Tibial artery (tissue), 4 donors: ENCODE measurements around the gene RNF150.

Experiments
- DNase-seq, 2 donors: peaks; one replicate each; pipeline ENCODE4 v3.0.0-alpha.2; 2019
- H3K27ac ChIP-seq, 2 donors: fragments of 200-600 bp; sonication (generic) in 1 of 2; 1 replicate in 1 of 2; 2 replicates in 1 of 2; pipeline ENCODE4 v1.5.1; 2018 to 2019; ENCODE audit warnings: mild to moderate bottlenecking in 1 of 2
- H3K27me3 ChIP-seq, 2 donors: fragments of 200-600 bp; sonication (generic) in 1 of 2; one replicate each; pipeline versions ENCODE4 v1.5.1 to v1.6.0; 2016 to 2019
- H3K36me3 ChIP-seq, 3 donors: fragments of 200-600 bp; sonication (generic) in 2 of 3; one replicate each; pipeline ENCODE4 v1.5.1; 2016 to 2019; ENCODE audit warnings: mild to moderate bottlenecking in 2 of 3
- H3K4me1 ChIP-seq, 4 donors: fragments of 200-600 bp; sonication (generic) in 2 of 4; 1 replicate in 3 of 4; 2 replicates in 1 of 4; pipeline ENCODE4 v1.5.1; 2016 to 2019
- H3K4me3 ChIP-seq, 2 donors: fragments of 200-600 bp; sonication (generic) in 1 of 2; 1 replicate in 1 of 2; 2 replicates in 1 of 2; pipeline ENCODE4 v1.5.1; 2018 to 2019; ENCODE audit warnings: mild to moderate bottlenecking in 2 of 2
- H3K9me3 ChIP-seq, 3 donors: fragments of 200-600 bp; sonication (generic) in 1 of 3; one replicate each; pipeline ENCODE4 v1.5.1; 2016 to 2019
- intact Hi-C: fragments of 100-400 bp; cut with DNase I; formaldehyde crosslinking; loops from one replicate; pipeline ENCODE4 v1.15.0; 2023; ENCODE audit warnings: low total_unique reads
- TF ChIP-seq, protein P1 (sequence below), 2 experiments: fragments of 200-600 bp in 1 of 2; fragments of 450-650 bp in 1 of 2; IDR thresholded peaks; one replicate each; pipeline ENCODE4 v1.5.1; 2017 to 2019; ENCODE audit warnings: antibody characterized with exemption in 2 of 2, mild to moderate bottlenecking in 1 of 2, moderate library complexity in 1 of 2

The RNF150 gene

DNA sequence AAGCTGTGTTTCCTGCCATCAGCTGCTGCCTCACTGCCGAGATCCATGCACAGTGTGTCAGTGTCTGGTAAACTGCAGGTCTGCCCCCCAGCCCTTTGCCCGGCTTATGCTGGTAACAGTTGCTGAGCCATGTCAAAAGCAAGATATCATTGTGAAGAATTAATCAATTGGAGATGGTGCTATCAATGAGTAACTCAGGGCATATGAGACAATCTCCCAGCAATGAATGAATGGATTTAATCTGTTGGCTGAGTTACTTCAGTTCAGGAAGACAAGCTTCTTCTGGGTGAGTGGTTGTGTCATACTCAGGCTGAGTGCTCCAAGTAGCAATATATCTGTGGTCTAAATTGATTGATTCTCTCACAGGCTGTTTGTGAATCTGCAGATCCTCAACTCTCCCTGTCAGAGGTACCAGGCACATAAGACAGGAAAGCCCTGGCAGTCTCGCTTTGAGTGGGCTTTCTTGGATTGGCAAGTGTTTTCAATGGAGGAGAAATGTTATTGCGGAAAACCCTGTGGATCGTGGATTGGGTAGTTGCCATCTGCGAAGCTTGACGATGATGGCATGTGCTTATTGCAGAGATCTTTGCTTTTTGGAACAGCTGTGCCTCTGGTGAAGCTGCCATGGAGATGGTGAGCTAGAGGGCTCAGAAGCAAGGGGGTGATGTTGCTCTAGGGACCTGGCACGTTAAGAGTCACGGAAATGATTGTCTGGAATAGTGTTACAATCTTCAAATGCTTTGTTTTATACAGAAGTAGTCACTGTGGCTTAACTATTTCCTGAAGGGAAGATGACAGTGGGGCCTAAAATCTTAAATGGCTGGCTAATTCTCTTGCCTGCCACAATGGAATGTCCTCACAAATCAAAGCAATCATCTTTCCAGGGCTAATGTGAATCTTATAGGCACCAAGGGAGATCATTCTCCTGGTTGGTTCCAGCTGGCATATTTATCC lies 229.5 kb downstream of the RNF150 start:
- Histone ChIP-seq H3K27ac (no peak overlapping the region), H3K4me1 (no peaks in the 10 kb centered on the region), H3K9me3 (no peaks in the 10 kb centered on the region), H3K36me3 (no peaks in the 10 kb centered on the region), H3K4me3 (no peak overlapping the region), H3K27me3 (no peaks in the 10 kb centered on the region)
- intact Hi-C loops, result no loop called here
- TF ChIP-seq, protein P1, sequence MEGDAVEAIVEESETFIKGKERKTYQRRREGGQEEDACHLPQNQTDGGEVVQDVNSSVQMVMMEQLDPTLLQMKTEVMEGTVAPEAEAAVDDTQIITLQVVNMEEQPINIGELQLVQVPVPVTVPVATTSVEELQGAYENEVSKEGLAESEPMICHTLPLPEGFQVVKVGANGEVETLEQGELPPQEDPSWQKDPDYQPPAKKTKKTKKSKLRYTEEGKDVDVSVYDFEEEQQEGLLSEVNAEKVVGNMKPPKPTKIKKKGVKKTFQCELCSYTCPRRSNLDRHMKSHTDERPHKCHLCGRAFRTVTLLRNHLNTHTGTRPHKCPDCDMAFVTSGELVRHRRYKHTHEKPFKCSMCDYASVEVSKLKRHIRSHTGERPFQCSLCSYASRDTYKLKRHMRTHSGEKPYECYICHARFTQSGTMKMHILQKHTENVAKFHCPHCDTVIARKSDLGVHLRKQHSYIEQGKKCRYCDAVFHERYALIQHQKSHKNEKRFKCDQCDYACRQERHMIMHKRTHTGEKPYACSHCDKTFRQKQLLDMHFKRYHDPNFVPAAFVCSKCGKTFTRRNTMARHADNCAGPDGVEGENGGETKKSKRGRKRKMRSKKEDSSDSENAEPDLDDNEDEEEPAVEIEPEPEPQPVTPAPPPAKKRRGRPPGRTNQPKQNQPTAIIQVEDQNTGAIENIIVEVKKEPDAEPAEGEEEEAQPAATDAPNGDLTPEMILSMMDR (IDR thresholded peaks at IDR 0.05), result no peak
- no peak for DNase-seq

DNA sequence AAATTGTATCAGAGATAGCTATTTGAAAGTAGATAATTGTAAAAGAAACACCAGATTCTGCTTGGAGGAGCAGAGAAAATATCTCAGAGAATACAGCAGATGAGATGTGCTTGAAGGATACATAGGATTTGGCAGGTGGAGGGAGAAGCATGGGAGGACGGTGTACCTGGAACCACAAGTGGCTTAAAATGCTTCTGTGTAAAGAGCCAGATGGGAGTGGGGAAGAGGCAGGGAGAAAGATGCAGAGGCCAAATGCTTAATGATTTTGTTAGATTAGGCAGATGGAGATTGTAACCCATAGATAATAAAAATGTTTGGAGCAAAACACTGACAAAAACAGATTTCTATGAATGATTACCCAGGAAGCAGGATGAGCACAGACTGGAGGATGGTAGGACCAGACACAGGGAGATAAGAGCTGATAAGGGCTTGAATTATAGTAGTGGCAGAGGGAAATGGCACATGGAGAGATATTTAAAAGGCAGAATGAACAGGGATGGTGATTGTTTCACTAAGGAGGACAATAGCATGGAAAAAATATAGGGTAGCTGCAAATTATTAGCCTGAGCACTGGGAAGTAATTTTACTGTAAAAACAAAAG lies 231.4 kb downstream of the RNF150 start:
- Histone ChIP-seq H3K27ac (no peak overlapping the region), H3K27me3 (no peaks in the 10 kb centered on the region), H3K36me3 (no peaks in the 10 kb centered on the region), H3K9me3 (no peaks in the 10 kb centered on the region), H3K4me1 (no peaks in the 10 kb centered on the region), H3K4me3 (no peak overlapping the region)
- TF ChIP-seq, protein P1 (IDR thresholded peaks at IDR 0.05), result no peak
- no peak for DNase-seq
- intact Hi-C loops, result no loop called here

DNA sequence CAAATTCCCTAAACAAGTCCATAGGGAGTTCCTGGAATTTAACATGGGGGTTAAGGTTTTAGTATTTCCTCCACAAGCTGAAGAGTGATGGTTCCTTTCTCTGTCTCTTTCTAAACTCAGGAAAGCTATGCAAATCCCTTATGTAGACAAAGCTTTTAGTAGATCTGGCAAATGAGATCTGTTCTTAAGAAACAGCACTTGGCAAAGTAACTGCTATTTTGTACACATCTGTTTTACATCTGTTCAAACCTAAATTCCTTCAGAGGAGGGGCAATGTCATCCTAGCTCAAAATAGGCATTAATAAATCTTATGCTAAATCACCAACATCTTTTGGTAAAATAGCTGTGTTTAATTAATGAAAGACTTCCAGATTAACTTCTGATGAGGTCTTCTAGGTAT lies 239.3 kb downstream of the RNF150 start:
- TF ChIP-seq, protein P1 (IDR thresholded peaks at IDR 0.05), result no peak
- intact Hi-C loops, result no loop called here
- H3K27me3 ChIP-seq, result no peaks in the 10 kb centered on the region
- no peak for DNase-seq
- H3K4me3 ChIP-seq, result no peak overlapping the region
- H3K36me3 ChIP-seq, result no peaks in the 10 kb centered on the region
- H3K4me1 ChIP-seq, result peaks cover 0 to 8% (median 2%) of the 10 kb centered on the region in 4 donors
- H3K9me3 ChIP-seq, result no peaks in the 10 kb centered on the region
- no peak overlapping the region for H3K27ac ChIP-seq

DNA sequence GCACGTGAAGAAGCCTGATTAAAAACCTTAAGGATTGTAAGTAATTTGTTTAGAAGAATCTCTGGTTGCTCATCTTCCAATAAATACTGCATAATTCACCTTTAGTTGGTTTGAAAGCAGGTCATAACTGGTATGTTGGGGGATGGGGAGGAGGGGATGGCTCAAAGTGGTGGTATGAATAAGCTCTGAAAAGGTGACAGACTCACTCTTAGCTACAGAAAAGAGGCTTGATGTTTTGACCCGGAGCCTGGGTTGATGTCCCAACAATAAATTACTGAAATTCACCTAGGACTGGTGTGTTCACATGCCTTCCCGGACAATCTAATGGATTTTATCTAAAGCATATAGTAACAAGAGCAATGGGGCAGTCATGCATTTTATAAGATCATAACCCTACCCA lies 245.2 kb downstream of the RNF150 start:
- H3K27me3 ChIP-seq, result no peaks in the 10 kb centered on the region
- TF ChIP-seq, protein P1 (IDR thresholded peaks at IDR 0.05), result no peak
- DNase-seq, result no peak
- no peak overlapping the region for H3K4me3 ChIP-seq
- no peaks in the 10 kb centered on the region for H3K36me3 ChIP-seq
- intact Hi-C loops, result no loop called here
- H3K4me1 ChIP-seq, result peaks cover 0 to 5% (median 0%) of the 10 kb centered on the region in 4 donors
- H3K27ac ChIP-seq, result no peak overlapping the region
- H3K9me3 ChIP-seq, result peaks cover 0 to 5% (median 0%) of the 10 kb centered on the region in 3 donors

DNA sequence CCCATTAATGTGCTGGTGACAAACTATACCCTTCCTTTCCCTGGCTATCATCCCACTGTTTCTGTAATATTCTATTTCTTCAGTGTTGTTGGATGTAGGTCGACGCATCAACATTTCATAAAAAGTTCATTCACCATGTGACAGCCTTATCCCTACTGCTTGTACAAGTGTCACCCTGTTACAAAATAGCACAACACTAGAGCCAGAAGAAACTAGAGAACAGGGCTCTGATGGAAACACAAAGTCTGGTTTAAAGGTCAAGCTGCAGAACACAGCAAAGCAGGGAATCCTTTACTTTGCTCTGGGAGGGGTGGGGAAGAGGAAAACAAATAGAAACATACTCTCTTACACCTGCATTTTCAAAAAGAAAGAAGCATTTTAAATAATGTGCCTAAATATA lies 245.8 kb downstream of the RNF150 start:
- no peak overlapping the region for H3K27ac ChIP-seq
- H3K9me3 ChIP-seq, result peaks cover 0 to 5% (median 0%) of the 10 kb centered on the region in 3 donors
- H3K4me3 ChIP-seq, result no peak overlapping the region
- TF ChIP-seq, protein P1 (IDR thresholded peaks at IDR 0.05), result no peak
- H3K36me3 ChIP-seq, result no peaks in the 10 kb centered on the region
- no peaks in the 10 kb centered on the region for H3K27me3 ChIP-seq
- DNase-seq, result no peak
- H3K4me1 ChIP-seq, result peaks cover 0 to 5% (median 0%) of the 10 kb centered on the region in 4 donors
- intact Hi-C loops, result no loop called here
